Fibroblast of pulmonary artery (primary cell): Measurements from ENCODE around the gene TUNAR.
"Not testable (repeated sequence)": the region's sequence is repeated elsewhere in the genome, so short reads cannot be mapped to it uniquely, and the experiment has no call there.

Source experiments
- DNase-seq: peaks from one replicate; pipeline ENCODE4 v3.0.0-alpha.2; 2010; ENCODE audit warnings: low read depth
- H3K4me3 ChIP-seq: replicated peaks from 2 replicates; pipeline ENCODE4 v1.5.1; 2011; ENCODE audit warnings: low read depth, mild to moderate bottlenecking, control low read depth, low read length, moderate library complexity
- CTCF ChIP-seq: IDR thresholded peaks from 2 replicates; pipeline ENCODE4 v1.5.1; 2011; ENCODE audit warnings: mild to moderate bottlenecking, control low read depth, low read length, inconsistent platforms; ENCODE audit errors: missing control alignments

TUNAR gene

GRCh38 chr14:95956601-95957460 lies 80.2 kb downstream of the TUNAR start:
- TF ChIP-seq CTCF = no peak
- no peak overlapping the region for H3K4me3 ChIP-seq
- no peak for DNase-seq

GRCh38 chr14:95958105-95958504 lies 81.5 kb downstream of the TUNAR start:
- H3K4me3 ChIP-seq = no peak overlapping the region
- TF ChIP-seq CTCF = no peak
- no peak for DNase-seq

GRCh38 chr14:95959317-95959716 lies 82.7 kb downstream of the TUNAR start:
- H3K4me3 ChIP-seq = no peak overlapping the region
- no peak for TF ChIP-seq CTCF
- no peak for DNase-seq

- no peak for TF ChIP-seq CTCF
- H3K4me3 ChIP-seq = no peak overlapping the region
- DNase-seq = no peak
Observed at GRCh38 chr14:95961481-95961880, 84.8 kb downstream of the TUNAR start.

- no peak for TF ChIP-seq CTCF
- DNase-seq = no peak
- no peak overlapping the region for H3K4me3 ChIP-seq
Observed at GRCh38 chr14:95964901-95965300, 88.3 kb downstream of the TUNAR start.

GRCh38 chr14:95968048-95968447 lies 91.4 kb downstream of the TUNAR start:
- not testable (repeated sequence) for H3K4me3 ChIP-seq, DNase-seq
